Measurements from ENCODE around the gene ETNK1.

DNA sequence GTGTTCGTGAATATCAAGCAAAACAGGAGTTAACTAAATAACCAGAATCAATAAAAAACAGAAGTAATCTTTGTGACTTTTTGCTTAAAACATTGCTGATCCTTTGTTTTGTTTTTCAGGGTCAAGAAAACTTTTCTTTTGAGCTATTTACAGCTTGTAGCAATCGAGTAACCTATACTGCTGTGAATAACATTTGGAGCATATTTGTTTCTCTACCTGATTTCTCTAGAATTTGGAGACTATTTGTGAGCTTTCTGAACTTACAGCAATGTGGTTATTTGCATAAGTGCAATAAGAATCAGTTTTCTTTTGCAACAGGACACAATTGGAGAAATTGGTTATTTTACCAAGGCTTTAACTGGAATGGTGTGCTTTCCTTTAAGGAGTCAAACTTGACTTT is 7.3 kb upstream of the ETNK1 start:
- TF ChIP-seq, protein P1, sequence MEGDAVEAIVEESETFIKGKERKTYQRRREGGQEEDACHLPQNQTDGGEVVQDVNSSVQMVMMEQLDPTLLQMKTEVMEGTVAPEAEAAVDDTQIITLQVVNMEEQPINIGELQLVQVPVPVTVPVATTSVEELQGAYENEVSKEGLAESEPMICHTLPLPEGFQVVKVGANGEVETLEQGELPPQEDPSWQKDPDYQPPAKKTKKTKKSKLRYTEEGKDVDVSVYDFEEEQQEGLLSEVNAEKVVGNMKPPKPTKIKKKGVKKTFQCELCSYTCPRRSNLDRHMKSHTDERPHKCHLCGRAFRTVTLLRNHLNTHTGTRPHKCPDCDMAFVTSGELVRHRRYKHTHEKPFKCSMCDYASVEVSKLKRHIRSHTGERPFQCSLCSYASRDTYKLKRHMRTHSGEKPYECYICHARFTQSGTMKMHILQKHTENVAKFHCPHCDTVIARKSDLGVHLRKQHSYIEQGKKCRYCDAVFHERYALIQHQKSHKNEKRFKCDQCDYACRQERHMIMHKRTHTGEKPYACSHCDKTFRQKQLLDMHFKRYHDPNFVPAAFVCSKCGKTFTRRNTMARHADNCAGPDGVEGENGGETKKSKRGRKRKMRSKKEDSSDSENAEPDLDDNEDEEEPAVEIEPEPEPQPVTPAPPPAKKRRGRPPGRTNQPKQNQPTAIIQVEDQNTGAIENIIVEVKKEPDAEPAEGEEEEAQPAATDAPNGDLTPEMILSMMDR (conservative IDR thresholded peaks at IDR 0.05; ENCODE audit: low read length) = no peak
- TF ChIP-seq EZH2phosphoT487 (IDR thresholded peaks at IDR 0.05; ENCODE audit: borderline replicate concordance, low read depth, low read length) = no peak

Measured in OCI-LY7 (cell line).